Neural crest cell (in vitro differentiated cells): ENCODE results near the gene PRKG1. TPM values are rescaled to one million over a fixed set of nuclear protein-coding genes. Genes with fewer than 3 reads are reported as not detected.

Source experiments
- DNase-seq: peaks from one replicate; pipeline ENCODE4 v3.0.0; 2021; ENCODE audit warnings: low read depth, mixed read lengths, low spot score
- H3K27ac Mint-ChIP-seq: one replicate; pipeline ENCODE4 v1.8.0; 2021; ENCODE audit warnings: mild to moderate bottlenecking, mixed read lengths; ENCODE audit not compliant: unreplicated experiment
- H3K27me3 Mint-ChIP-seq: 2 replicates; pipeline ENCODE4 v1.8.0; 2021; ENCODE audit warnings: low read depth, mild to moderate bottlenecking, mixed read lengths
- H3K36me3 Mint-ChIP-seq: 2 replicates; pipeline ENCODE4 v1.8.0; 2021; ENCODE audit warnings: low read depth, mild to moderate bottlenecking, mixed read lengths
- H3K4me1 Mint-ChIP-seq: 2 replicates; pipeline ENCODE4 v1.8.0; 2021; ENCODE audit warnings: mixed read lengths
- H3K4me3 Mint-ChIP-seq: one replicate; pipeline ENCODE4 v1.8.0; 2021; ENCODE audit warnings: mild to moderate bottlenecking, mixed read lengths
- H3K9me3 Mint-ChIP-seq: 2 replicates; pipeline ENCODE4 v1.8.0; 2021; ENCODE audit warnings: mixed read lengths
- CTCF ChIP-seq: fragments of 200-600 bp; sonication (generic); conservative IDR thresholded peaks from 2 replicates; pipeline ENCODE4 v1.5.0; 2021; ENCODE audit warnings: antibody characterized with exemption, mild to moderate bottlenecking
- total RNA-seq: library from RNA; stranded (reverse); gene quantifications from 2 replicates; pipeline ENCODE4 v1.2.1, GENCODE V29; 2021

The PRKG1 gene
- total RNA-seq, 1 donor from 2014 or later: 4.4 TPM

- TF ChIP-seq CTCF: no peak
- Mint-ChIP-seq H3K36me3 (peaks cover 9% of the 10 kb centered on the region), H3K9me3 (peaks cover 11% of the 10 kb centered on the region), H3K27ac (no peak overlapping the region), H3K4me1 (no peaks in the 10 kb centered on the region), H3K27me3 (no peaks in the 10 kb centered on the region), H3K4me3 (no peak overlapping the region)
- no peak for DNase-seq
Measured at GRCh38 chr10:51983481-51983880, 909.2 kb downstream of the PRKG1 start.

- TF ChIP-seq CTCF: no peak
- DNase-seq: no peak
- Mint-ChIP-seq H3K4me3 (no peak overlapping the region), H3K4me1 (no peaks in the 10 kb centered on the region), H3K27me3 (no peaks in the 10 kb centered on the region), H3K27ac (no peak overlapping the region), H3K36me3 (peaks cover 4% of the 10 kb centered on the region), H3K9me3 (peaks cover 4% of the 10 kb centered on the region)
Measured at GRCh38 chr10:51985336-51985735, 911.0 kb downstream of the PRKG1 start.

GRCh38 chr10:51986516-51986915 lies 912.2 kb downstream of the PRKG1 start:
- no peak for TF ChIP-seq CTCF

GRCh38 chr10:51993475-51993874 lies 919.2 kb downstream of the PRKG1 start:
- no peak for DNase-seq
- no peaks in the 10 kb centered on the region for H3K4me1 Mint-ChIP-seq
- TF ChIP-seq CTCF: no peak
- H3K36me3 Mint-ChIP-seq: no peaks in the 10 kb centered on the region
- H3K9me3 Mint-ChIP-seq: peaks cover 4% of the 10 kb centered on the region
- no peak overlapping the region for H3K27ac Mint-ChIP-seq
- H3K4me3 Mint-ChIP-seq: no peak overlapping the region
- no peaks in the 10 kb centered on the region for H3K27me3 Mint-ChIP-seq

More at GRCh38 chr10:51986516-51986915, 912.2 kb downstream of the PRKG1 start:
- no peak overlapping the region for H3K27ac Mint-ChIP-seq
- H3K4me1 Mint-ChIP-seq: no peaks in the 10 kb centered on the region
- H3K9me3 Mint-ChIP-seq: peaks cover 4% of the 10 kb centered on the region
- no peaks in the 10 kb centered on the region for H3K27me3 Mint-ChIP-seq
- H3K4me3 Mint-ChIP-seq: no peak overlapping the region
- no peaks in the 10 kb centered on the region for H3K36me3 Mint-ChIP-seq
- DNase-seq: no peak

- H3K27ac Mint-ChIP-seq: no peak overlapping the region
- H3K9me3 Mint-ChIP-seq: no peaks in the 10 kb centered on the region
- H3K36me3 Mint-ChIP-seq: no peaks in the 10 kb centered on the region
- H3K4me1 Mint-ChIP-seq: peaks cover 4% of the 10 kb centered on the region
- no peaks in the 10 kb centered on the region for H3K27me3 Mint-ChIP-seq
- no peak for DNase-seq
- no peak for TF ChIP-seq CTCF
- H3K4me3 Mint-ChIP-seq: no peak overlapping the region
Measured at GRCh38 chr10:51999096-51999495, 924.8 kb downstream of the PRKG1 start.
